ENCODE data around the gene TMEM9B.

GRCh38 chr11:8947230-8947943 lies 16.9 kb downstream of the TMEM9B start:
- TF ChIP-seq CTCF (conservative IDR thresholded peaks at IDR 0.05; ENCODE audit: low read length) (no peak), EZH2phosphoT487 (IDR thresholded peaks at IDR 0.05; ENCODE audit: borderline replicate concordance) (no peak)
